Mesodermal cell (in vitro differentiated cells): ENCODE results near the gene EPB41L4A.
"Not testable (repeated sequence)": the region's sequence is repeated elsewhere in the genome, so short reads cannot be mapped to it uniquely, and the experiment has no call there.

Source experiments
- H3K27ac ChIP-seq: 2 replicates; pipeline ENCODE4 v1.7.0; 2013; ENCODE audit warnings: mild to moderate bottlenecking, low read depth, low read length, moderate library complexity; ENCODE audit not compliant: severe bottlenecking
- H3K36me3 ChIP-seq: 2 replicates; pipeline ENCODE4 v1.7.1; 2013; ENCODE audit warnings: mild to moderate bottlenecking, low read length, moderate library complexity; ENCODE audit not compliant: control insufficient read depth, insufficient read depth
- H3K4me1 ChIP-seq: one replicate; pipeline ENCODE4 v1.7.1; 2013; ENCODE audit warnings: mild to moderate bottlenecking, low read length; ENCODE audit not compliant: insufficient read depth, control insufficient read depth, poor library complexity, severe bottlenecking
- H3K4me3 ChIP-seq: 2 replicates; pipeline ENCODE4 v1.7.0; 2013; ENCODE audit warnings: low read length, control low read depth, mild to moderate bottlenecking; ENCODE audit not compliant: insufficient read depth, poor library complexity, severe bottlenecking; ENCODE audit errors: extremely low read depth
- H3K9me3 ChIP-seq: 2 replicates; pipeline ENCODE4 v1.7.1; 2013; ENCODE audit warnings: mild to moderate bottlenecking, low read length, moderate library complexity; ENCODE audit not compliant: control insufficient read depth
- WGBS, 2 experiments: methylation state at CpG; one replicate each; pipeline ENCODE4 v1.1.5; 2013; ENCODE audit warnings: missing lambda C conversion rate in 2 of 2; ENCODE audit not compliant: insufficient coverage in 2 of 2; 5-methylcytosine and 5-hydroxymethylcytosine counted together

EPB41L4A gene

GRCh38 chr5:112397690-112398089 is 21.4 kb downstream of the EPB41L4A start:
- no peaks in the 10 kb centered on the region for H3K36me3 ChIP-seq
- no peak overlapping the region for H3K27ac ChIP-seq
- WGBS, 2 experiments, result 80% methylated on average over 1 of the region's 2 CpGs; no CpG with 5 or more reads in 1 of the 2 experiments

GRCh38 chr5:112396430-112396829 is 22.6 kb downstream of the EPB41L4A start:
- no peaks in the 10 kb centered on the region for H3K9me3 ChIP-seq
- 93 to 98% methylated on average over 3 to 4 of the region's 4 CpGs for WGBS, 2 experiments
- H3K27ac ChIP-seq, result no peak overlapping the region
- no peak overlapping the region for H3K4me3 ChIP-seq
- H3K4me1 ChIP-seq, result no peaks in the 10 kb centered on the region
- H3K36me3 ChIP-seq, result no peaks in the 10 kb centered on the region

More at GRCh38 chr5:112397690-112398089, 21.4 kb downstream of the EPB41L4A start:
- Histone ChIP-seq H3K4me1 (no peaks in the 10 kb centered on the region), H3K9me3 (no peaks in the 10 kb centered on the region), H3K4me3 (no peak overlapping the region)

- H3K4me3 ChIP-seq, H3K27ac ChIP-seq, H3K9me3 ChIP-seq, H3K4me1 ChIP-seq, H3K36me3 ChIP-seq: not testable (repeated sequence)
- WGBS, 2 experiments, result no CpG with 5 or more reads among the region's 4 CpGs
Measured at GRCh38 chr5:112395299-112395698, 23.8 kb downstream of the EPB41L4A start.

GRCh38 chr5:112390327-112390726 is 28.8 kb downstream of the EPB41L4A start:
- no peak overlapping the region for H3K27ac ChIP-seq
- no peaks in the 10 kb centered on the region for H3K36me3 ChIP-seq
- H3K4me3 ChIP-seq, result no peak overlapping the region
- H3K4me1 ChIP-seq, result no peaks in the 10 kb centered on the region
- no peaks in the 10 kb centered on the region for H3K9me3 ChIP-seq
- 69 to 81% methylated on average over 7 of the region's 8 CpGs for WGBS, 2 experiments

- no peak overlapping the region for H3K27ac ChIP-seq
Measured at GRCh38 chr5:112388739-112389138, 30.3 kb downstream of the EPB41L4A start.

GRCh38 chr5:112388074-112388473 is 31.0 kb downstream of the EPB41L4A start:
- Histone ChIP-seq H3K9me3 (no peaks in the 10 kb centered on the region), H3K27ac (no peak overlapping the region), H3K4me1 (no peaks in the 10 kb centered on the region), H3K4me3 (no peak overlapping the region), H3K36me3 (no peaks in the 10 kb centered on the region)
- 75 to 92% methylated on average over 2 to 4 of the region's 4 CpGs for WGBS, 2 experiments

More at GRCh38 chr5:112388739-112389138, 30.3 kb downstream of the EPB41L4A start:
- Histone ChIP-seq H3K9me3 (no peaks in the 10 kb centered on the region), H3K4me3 (no peak overlapping the region), H3K36me3 (no peaks in the 10 kb centered on the region), H3K4me1 (no peaks in the 10 kb centered on the region)
- WGBS, 2 experiments, result 100% methylated on average over 1 of the region's 3 CpGs

- Histone ChIP-seq H3K4me3 (no peak overlapping the region), H3K27ac (no peak overlapping the region), H3K9me3 (no peaks in the 10 kb centered on the region), H3K36me3 (no peaks in the 10 kb centered on the region), H3K4me1 (no peaks in the 10 kb centered on the region)
- WGBS, 2 experiments, result 95 to 100% methylated on average over 3 to 5 of the region's 5 CpGs
Measured at GRCh38 chr5:112386766-112387165, 32.3 kb downstream of the EPB41L4A start.

- Histone ChIP-seq H3K4me1 (no peaks in the 10 kb centered on the region), H3K9me3 (no peaks in the 10 kb centered on the region), H3K27ac (no peak overlapping the region), H3K36me3 (no peaks in the 10 kb centered on the region), H3K4me3 (no peak overlapping the region)
- 100% methylated on average over 1 of the region's 1 CpG; no CpG with 5 or more reads in 1 of the 2 experiments for WGBS, 2 experiments
Measured at GRCh38 chr5:112385969-112386368, 33.1 kb downstream of the EPB41L4A start.

GRCh38 chr5:112385566-112385965 is 33.5 kb downstream of the EPB41L4A start:
- Histone ChIP-seq H3K27ac (no peak overlapping the region), H3K36me3 (no peaks in the 10 kb centered on the region), H3K4me1 (no peaks in the 10 kb centered on the region), H3K4me3 (no peak overlapping the region), H3K9me3 (no peaks in the 10 kb centered on the region)
- no CpG with 5 or more reads among the region's 3 CpGs for WGBS, 2 experiments

GRCh38 chr5:112384523-112384922 is 34.6 kb downstream of the EPB41L4A start:
- no peak overlapping the region for H3K27ac ChIP-seq
- WGBS, 2 experiments, result 91 to 100% methylated on average over 1 of the region's 3 CpGs

GRCh38 chr5:112382886-112383285 is 36.2 kb downstream of the EPB41L4A start:
- Histone ChIP-seq H3K4me3 (no peak overlapping the region), H3K4me1 (no peaks in the 10 kb centered on the region), H3K36me3 (no peaks in the 10 kb centered on the region), H3K27ac (no peak overlapping the region), H3K9me3 (no peaks in the 10 kb centered on the region)
- WGBS, 2 experiments, result 63 to 83% methylated on average over 1 of the region's 2 CpGs

More at GRCh38 chr5:112384523-112384922, 34.6 kb downstream of the EPB41L4A start:
- Histone ChIP-seq H3K4me3 (no peak overlapping the region), H3K36me3 (no peaks in the 10 kb centered on the region), H3K9me3 (no peaks in the 10 kb centered on the region), H3K4me1 (no peaks in the 10 kb centered on the region)
